ENCODE data around the gene BTBD7. TPM values are rescaled to one million over a fixed set of nuclear protein-coding genes. Genes with fewer than 3 reads are reported as not detected.
"Not testable (repeated sequence)": the region's sequence is repeated elsewhere in the genome, so short reads cannot be mapped to it uniquely, and the experiment has no call there.

Gene BTBD7
- total RNA-seq, 1 experiment from 2014 or later: 11.2 TPM

DNA sequence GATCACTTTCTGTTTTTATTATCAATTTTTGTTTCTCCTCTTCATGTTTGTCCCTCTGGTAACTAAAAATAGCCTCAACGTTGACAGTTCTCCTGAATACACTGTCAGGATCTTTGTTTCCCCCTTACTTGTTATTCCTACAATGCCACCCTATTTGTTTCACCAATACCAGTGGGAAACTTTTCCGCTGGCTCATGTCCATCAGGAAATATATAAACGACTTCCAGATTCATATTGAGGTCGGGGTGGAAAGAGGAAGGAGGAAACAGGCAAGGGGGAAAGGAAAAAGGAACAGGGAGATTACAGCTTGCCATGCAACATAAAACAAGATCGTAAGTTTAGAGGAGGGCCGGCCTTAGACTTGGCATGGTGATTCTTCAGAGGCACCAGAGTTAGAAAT, 61.7 kb downstream of the BTBD7 start:
- no peak for DNase-seq (ENCODE audit: low read depth)
- in situ Hi-C loops (cut with HindIII; ENCODE audit: low pct_unique_long_range_greater_than_20kb, low sequenced_read_pairs): no loop called here

- in situ Hi-C loops (cut with HindIII; ENCODE audit: low pct_unique_long_range_greater_than_20kb, low sequenced_read_pairs): no loop called here
These were observed 63.3 kb downstream of the BTBD7 start for GRCh38 chr14:93269341-93270068.

DNA sequence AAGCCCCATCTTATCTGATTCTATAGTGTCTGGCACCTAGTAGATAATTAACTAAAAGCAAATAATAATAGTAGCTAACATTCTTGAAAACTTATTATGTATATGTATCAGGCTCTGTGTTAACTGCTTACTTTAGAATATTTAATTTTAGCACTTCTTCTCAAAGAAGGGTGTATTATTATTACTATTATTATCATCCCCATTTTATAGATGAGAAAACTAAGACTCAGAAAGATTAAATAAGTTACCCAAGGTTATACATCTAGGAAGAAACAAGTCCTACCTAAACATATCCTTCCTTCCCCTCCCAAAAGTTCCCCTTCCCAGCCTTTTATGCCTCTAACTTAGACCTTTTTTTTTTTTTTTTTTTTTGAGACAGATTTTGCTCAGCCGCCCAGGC, 64.4 kb downstream of the BTBD7 start:
- DNase-seq (ENCODE audit: low read depth): no peak
- in situ Hi-C loops (cut with HindIII; ENCODE audit: low pct_unique_long_range_greater_than_20kb, low sequenced_read_pairs): no loop called here

More at GRCh38 chr14:93269341-93270068, 63.3 kb downstream of the BTBD7 start:
- peak; percentile 65 for DNase-seq (ENCODE audit: low read depth)

DNA sequence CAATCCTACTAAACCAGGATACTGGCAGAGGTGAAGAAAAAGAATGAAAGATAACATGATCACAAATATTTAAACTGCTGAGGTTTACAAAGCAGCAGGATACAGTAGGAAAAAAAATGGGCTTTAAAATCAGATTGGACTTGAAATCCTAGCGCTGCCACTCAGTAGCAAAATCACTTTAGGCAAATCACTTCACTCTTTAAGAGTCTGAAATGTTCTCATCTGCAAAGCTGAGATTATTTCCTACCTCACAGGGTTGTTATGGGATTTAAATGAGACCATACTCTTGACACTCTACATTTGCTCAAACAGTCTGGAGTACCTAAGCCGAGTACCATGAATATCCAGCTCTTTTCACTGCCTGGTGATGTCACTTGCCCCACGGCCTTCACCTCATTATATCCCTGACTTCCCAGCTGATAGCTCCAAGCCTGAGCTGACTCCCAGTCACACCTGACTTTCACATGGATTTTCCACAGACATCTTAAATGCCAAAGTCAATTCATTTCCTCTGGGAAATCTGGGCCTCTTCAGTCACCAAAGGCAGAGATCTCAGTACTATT, 65.6 kb downstream of the BTBD7 start:
- DNase-seq (ENCODE audit: low read depth): no peak
- in situ Hi-C loops (cut with HindIII; ENCODE audit: low pct_unique_long_range_greater_than_20kb, low sequenced_read_pairs): no loop called here

- in situ Hi-C loops (cut with HindIII; ENCODE audit: low pct_unique_long_range_greater_than_20kb, low sequenced_read_pairs): no loop called here
- no peak for DNase-seq (ENCODE audit: low read depth)
These were observed 66.7 kb downstream of the BTBD7 start for GRCh38 chr14:93266127-93266526.

- no peak for DNase-seq (ENCODE audit: low read depth)
- in situ Hi-C loops (cut with HindIII; ENCODE audit: low pct_unique_long_range_greater_than_20kb, low sequenced_read_pairs): no loop called here
These were observed 69.4 kb downstream of the BTBD7 start for GRCh38 chr14:93263416-93263815.

DNA sequence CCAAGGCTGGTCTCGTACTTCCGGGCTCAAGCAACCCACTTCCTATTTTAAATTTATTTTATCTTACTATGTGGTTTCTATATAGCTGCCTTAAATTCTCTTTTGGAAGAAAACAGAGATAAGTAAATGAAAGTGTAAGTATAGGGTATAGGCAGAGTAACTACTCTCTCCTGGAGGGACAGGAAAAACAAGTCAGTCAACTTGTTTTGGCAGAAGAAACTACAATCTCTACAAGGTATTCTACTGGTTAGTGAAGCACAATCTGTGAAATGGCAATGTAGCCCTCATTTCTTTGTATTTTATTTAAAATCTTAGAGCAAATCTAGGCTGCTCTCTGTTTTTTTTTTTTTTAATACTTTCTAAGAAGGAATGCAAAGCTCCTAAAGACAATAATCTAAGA, 70.4 kb downstream of the BTBD7 start:
- in situ Hi-C loops (cut with HindIII; ENCODE audit: low pct_unique_long_range_greater_than_20kb, low sequenced_read_pairs): no loop called here
- DNase-seq (ENCODE audit: low read depth): no peak

DNA sequence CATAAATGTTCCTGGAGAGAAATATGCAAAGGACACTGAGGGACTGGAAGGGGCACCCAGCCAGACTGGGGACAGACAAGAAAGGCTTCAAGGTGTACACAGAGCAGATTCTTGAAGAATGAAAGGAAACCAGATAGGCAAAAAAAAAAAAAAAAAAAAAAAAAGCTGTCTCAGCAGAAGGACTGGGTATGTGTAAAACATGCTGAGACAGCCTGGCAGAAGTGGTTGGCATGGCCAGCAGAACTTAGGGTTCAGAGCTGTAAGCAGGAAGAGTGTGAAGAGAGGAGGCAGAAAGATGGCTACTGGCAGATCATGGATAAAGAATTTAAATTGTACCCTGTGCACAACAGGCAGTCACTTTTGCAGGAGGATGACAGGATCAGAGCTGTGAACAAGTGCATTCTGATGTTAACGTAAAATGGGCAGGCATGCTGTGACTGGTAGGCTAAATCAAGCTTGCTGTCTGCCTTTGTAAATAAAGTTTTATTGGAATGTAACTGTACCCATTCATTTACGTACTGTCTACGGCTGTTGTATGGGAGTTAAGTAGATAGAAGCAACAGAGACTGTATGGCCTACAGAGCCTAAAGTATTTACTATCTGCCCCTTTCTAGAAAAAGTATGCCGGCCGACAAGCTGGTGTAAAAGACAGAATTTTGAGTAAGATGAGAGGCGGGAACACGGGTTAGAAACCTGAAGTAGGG, 83.6 kb downstream of the BTBD7 start:
- no peak for DNase-seq (ENCODE audit: low read depth)
- in situ Hi-C loops (cut with HindIII; ENCODE audit: low pct_unique_long_range_greater_than_20kb, low sequenced_read_pairs): no loop called here

- in situ Hi-C loops (cut with HindIII; ENCODE audit: low pct_unique_long_range_greater_than_20kb, low sequenced_read_pairs): no loop called here
- DNase-seq (ENCODE audit: low read depth): no peak
These were observed 86.3 kb downstream of the BTBD7 start for GRCh38 chr14:93246534-93246933.

GRCh38 chr14:93245764-93246420, 86.9 kb downstream of the BTBD7 start:
- in situ Hi-C loops (cut with HindIII; ENCODE audit: low pct_unique_long_range_greater_than_20kb, low sequenced_read_pairs): no loop called here
- no peak for DNase-seq (ENCODE audit: low read depth)

DNA sequence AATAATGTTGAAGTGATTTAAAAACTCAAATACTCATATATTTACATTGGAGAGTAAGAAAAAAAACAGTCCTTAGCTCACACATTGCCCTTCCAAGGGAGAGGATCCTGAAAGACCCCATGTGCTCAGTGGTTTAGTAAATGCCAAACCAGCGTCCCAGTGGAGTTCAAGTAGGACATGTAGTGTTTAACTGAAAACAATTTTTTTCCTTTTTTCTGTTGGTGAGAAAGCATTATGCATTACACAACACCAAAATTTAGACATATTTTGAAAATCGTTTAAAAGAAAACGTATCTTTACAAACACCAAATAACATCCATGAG, 92.2 kb downstream of the BTBD7 start:
- DNase-seq (ENCODE audit: low read depth): no peak
- in situ Hi-C loops (cut with HindIII; ENCODE audit: low pct_unique_long_range_greater_than_20kb, low sequenced_read_pairs): no loop called here

DNA sequence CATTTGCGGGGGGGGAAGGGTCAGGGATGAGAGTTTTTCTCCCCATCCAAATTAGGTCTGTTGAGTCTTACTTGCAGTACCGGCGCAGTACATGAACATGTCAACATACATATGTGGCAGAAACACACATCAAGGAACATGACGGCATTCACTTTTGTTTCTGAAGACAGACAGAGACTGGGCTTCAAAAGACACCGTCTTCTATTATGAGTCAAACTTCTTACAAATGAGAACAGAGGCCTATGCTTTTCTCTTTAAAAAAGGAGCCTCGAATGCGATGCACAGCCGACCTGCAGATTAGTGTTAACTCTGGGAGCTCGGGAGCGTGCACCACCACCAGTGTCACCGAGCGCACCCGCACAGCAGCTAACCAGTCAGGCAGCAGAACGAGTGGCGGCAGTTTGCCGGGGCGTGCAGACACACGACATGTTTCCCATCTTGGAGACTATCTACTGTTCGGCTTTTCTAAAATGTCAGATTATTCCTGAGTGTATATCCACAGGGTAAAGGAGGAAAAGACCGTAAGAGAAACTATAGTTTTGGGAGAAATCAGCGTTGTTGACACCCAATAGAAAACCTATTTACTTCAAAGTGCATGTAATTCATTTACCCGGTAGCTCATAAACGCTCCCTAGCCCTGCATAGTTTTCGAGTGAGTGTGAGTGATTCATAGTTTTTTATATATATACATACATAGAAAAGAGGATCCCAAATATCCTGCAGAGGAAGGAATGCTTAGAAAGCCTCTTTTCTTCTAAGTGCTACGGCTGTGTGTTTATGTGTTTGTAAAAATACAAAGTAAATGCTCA, 92.8 kb downstream of the BTBD7 start:
- peak; percentile 82 for DNase-seq (ENCODE audit: low read depth)
- in situ Hi-C loops (cut with HindIII; ENCODE audit: low pct_unique_long_range_greater_than_20kb, low sequenced_read_pairs): no loop called here

DNA sequence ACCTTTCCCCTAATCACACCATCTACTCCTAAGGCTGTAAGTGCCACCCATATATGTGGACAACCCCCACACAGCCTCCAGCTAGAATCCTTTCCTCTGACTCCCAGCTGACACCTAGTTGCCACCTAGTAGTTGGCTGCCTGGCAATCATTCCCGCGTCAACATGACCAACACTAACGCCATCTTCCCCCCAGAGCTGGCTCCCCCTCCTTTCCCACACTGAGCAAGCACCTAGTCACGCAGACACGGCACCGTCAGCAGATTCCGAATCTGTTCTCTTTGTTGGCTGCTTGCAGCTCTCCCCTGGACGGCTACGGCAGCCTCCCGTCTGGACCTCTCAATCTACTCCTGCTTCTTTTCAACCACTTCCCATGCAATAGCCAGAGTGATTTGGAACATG, 98.0 kb downstream of the BTBD7 start:
- no peak for DNase-seq (ENCODE audit: low read depth)
- in situ Hi-C loops (cut with HindIII; ENCODE audit: low pct_unique_long_range_greater_than_20kb, low sequenced_read_pairs): no loop called here

GRCh38 chr14:93233078-93233477, 99.8 kb downstream of the BTBD7 start:
- in situ Hi-C loops (cut with HindIII; ENCODE audit: low pct_unique_long_range_greater_than_20kb, low sequenced_read_pairs): not testable (repeated sequence)

GRCh38 chr14:93232159-93232558, 100.7 kb downstream of the BTBD7 start:
- in situ Hi-C loops (cut with HindIII; ENCODE audit: low pct_unique_long_range_greater_than_20kb, low sequenced_read_pairs): no loop called here
- DNase-seq (ENCODE audit: low read depth): no peak

More at GRCh38 chr14:93233078-93233477, 99.8 kb downstream of the BTBD7 start:
- DNase-seq (ENCODE audit: low read depth): not testable (repeated sequence)

DNA sequence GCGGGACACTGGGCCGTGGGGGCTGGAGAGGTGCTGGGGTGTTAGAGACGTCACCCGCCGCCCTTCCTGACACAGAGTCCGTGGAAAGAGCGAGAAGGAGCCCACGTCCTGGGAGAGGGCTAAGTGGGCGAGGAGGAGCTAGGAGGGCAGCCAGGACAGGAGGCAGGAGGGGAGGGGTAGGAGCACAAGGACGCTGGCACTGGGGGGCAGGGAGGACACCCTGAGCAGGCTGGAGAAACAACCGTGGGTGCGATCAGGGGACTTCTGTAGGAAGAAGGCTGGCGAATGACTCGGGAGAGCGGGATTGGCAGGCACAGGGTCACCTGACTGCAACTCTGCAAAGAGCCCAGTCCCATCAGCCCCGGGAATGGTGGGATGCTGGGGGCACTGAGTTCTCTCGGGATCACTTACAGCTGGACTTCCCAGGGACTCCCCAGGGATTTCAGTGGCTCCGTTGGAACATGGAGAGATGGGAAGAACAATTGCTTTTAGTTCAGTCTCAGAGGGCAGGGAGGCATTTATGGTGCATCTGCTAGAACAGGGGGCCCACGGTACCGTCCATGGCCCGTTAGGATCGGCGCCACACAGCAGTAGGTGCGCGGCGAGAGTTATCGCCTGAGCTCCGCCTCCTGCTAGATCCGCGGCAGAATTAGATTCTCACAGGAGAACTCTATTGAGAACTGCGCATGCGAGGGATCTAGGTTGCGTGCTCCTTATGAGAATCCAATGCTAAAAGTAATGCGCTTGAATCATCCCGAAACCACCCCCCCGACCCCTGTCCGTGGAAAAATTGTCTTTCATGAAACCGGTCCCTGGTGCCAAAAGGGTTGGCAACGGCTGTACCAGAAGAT, 101.5 kb downstream of the BTBD7 start:
- in situ Hi-C loops (cut with HindIII; ENCODE audit: low pct_unique_long_range_greater_than_20kb, low sequenced_read_pairs): no loop called here
- DNase-seq (ENCODE audit: low read depth): no peak

DNA sequence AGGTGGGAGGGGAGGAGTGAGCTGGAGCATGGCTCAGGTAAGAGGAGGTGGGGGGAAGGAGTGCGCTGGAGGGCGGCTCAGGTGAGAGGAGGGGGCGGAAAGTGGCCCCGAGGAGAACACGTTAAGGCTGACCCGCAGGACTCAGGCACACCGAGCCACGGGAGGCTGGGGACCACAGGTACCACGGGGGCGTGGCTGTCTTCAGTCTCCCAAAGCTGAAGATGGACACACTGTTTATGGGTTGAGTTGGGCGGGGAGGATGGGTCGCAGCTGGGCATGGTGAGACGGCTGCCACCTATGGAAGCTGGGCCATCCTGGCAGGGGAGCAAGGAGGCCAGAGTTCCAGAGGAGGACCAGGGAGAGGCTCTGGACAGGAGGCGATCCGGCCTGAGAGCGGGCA, 102.3 kb downstream of the BTBD7 start:
- in situ Hi-C loops (cut with HindIII; ENCODE audit: low pct_unique_long_range_greater_than_20kb, low sequenced_read_pairs): no loop called here
- no peak for DNase-seq (ENCODE audit: low read depth)

- in situ Hi-C loops (cut with HindIII; ENCODE audit: low pct_unique_long_range_greater_than_20kb, low sequenced_read_pairs): no loop called here
- DNase-seq (ENCODE audit: low read depth): no peak
These were observed 104.3 kb downstream of the BTBD7 start for GRCh38 chr14:93228550-93228949.
